Type B pancreatic cell (in vitro differentiated cells): Measurements from ENCODE around the gene MGMT. TPM values are rescaled to one million over a fixed set of nuclear protein-coding genes. Genes with fewer than 3 reads are reported as not detected.

Source experiments
- DNase-seq: peaks from one replicate; pipeline ENCODE4 v3.0.0; 2021; ENCODE audit warnings: mixed read lengths; ENCODE audit not compliant: unreplicated experiment; ENCODE audit errors: extremely low spot score
- H3K27ac Mint-ChIP-seq: 2 replicates; pipeline ENCODE4 v1.8.0; 2021; ENCODE audit warnings: mild to moderate bottlenecking, mixed read lengths
- H3K27me3 Mint-ChIP-seq: 2 replicates; pipeline ENCODE4 v1.8.0; 2021; ENCODE audit warnings: mixed read lengths
- H3K36me3 Mint-ChIP-seq: 2 replicates; pipeline ENCODE4 v1.8.0; 2021; ENCODE audit warnings: mixed read lengths
- H3K4me1 Mint-ChIP-seq: one replicate; pipeline ENCODE4 v1.8.0; 2021; ENCODE audit warnings: mixed read lengths; ENCODE audit not compliant: unreplicated experiment
- H3K4me3 Mint-ChIP-seq: 2 replicates; pipeline ENCODE4 v1.8.0; 2021; ENCODE audit warnings: mild to moderate bottlenecking, mixed read lengths
- H3K9me3 Mint-ChIP-seq: 2 replicates; pipeline ENCODE4 v1.8.0; 2021; ENCODE audit warnings: mixed read lengths
- CTCF ChIP-seq: fragments of 200-600 bp; sonication (generic); conservative IDR thresholded peaks from 2 replicates; pipeline ENCODE4 v1.5.0; 2021; ENCODE audit warnings: antibody characterized with exemption, mild to moderate bottlenecking
- total RNA-seq: library from RNA; stranded (reverse); gene quantifications from 2 replicates; pipeline ENCODE4 v1.2.1, GENCODE V29; 2021; ENCODE audit warnings: low replicate concordance

The MGMT gene
- total RNA-seq, 1 donor from 2014 or later, result 18.8 TPM

GRCh38 chr10:129518793-129519192, 51.8 kb downstream of the MGMT start:
- no peaks in the 10 kb centered on the region for H3K9me3 Mint-ChIP-seq
- H3K27me3 Mint-ChIP-seq, result no peaks in the 10 kb centered on the region
- no peaks in the 10 kb centered on the region for H3K36me3 Mint-ChIP-seq
- no peak overlapping the region for H3K4me3 Mint-ChIP-seq
- no peak for TF ChIP-seq CTCF
- H3K4me1 Mint-ChIP-seq, result no peaks in the 10 kb centered on the region
- H3K27ac Mint-ChIP-seq, result no peak overlapping the region
- no peak for DNase-seq

GRCh38 chr10:129520440-129521080, 53.5 kb downstream of the MGMT start:
- H3K27me3 Mint-ChIP-seq, result no peaks in the 10 kb centered on the region
- no peak overlapping the region for H3K27ac Mint-ChIP-seq
- DNase-seq, result no peak
- H3K4me1 Mint-ChIP-seq, result peaks cover 8% of the 10 kb centered on the region
- no peaks in the 10 kb centered on the region for H3K36me3 Mint-ChIP-seq
- no peak for TF ChIP-seq CTCF
- H3K9me3 Mint-ChIP-seq, result no peaks in the 10 kb centered on the region
- no peak overlapping the region for H3K4me3 Mint-ChIP-seq

GRCh38 chr10:129521161-129522025, 54.4 kb downstream of the MGMT start:
- Mint-ChIP-seq H3K36me3 (no peaks in the 10 kb centered on the region), H3K9me3 (no peaks in the 10 kb centered on the region), H3K27ac (no peak overlapping the region), H3K4me3 (no peak overlapping the region), H3K4me1 (peaks cover 12% of the 10 kb centered on the region), H3K27me3 (no peaks in the 10 kb centered on the region)
- no peak for DNase-seq
- TF ChIP-seq CTCF, result no peak

- H3K9me3 Mint-ChIP-seq, result no peaks in the 10 kb centered on the region
- no peak for DNase-seq
- no peak overlapping the region for H3K27ac Mint-ChIP-seq
- no peaks in the 10 kb centered on the region for H3K36me3 Mint-ChIP-seq
- no peak overlapping the region for H3K4me3 Mint-ChIP-seq
- TF ChIP-seq CTCF, result no peak
- peaks cover 12% of the 10 kb centered on the region for H3K4me1 Mint-ChIP-seq
- H3K27me3 Mint-ChIP-seq, result no peaks in the 10 kb centered on the region
Observed at GRCh38 chr10:129522041-129522585, 55.1 kb downstream of the MGMT start.

GRCh38 chr10:129523031-129523722, 56.1 kb downstream of the MGMT start:
- no peak for TF ChIP-seq CTCF
- no peak for DNase-seq
- Mint-ChIP-seq H3K36me3 (peaks cover 5% of the 10 kb centered on the region), H3K4me1 (peaks cover 12% of the 10 kb centered on the region), H3K27me3 (no peaks in the 10 kb centered on the region), H3K4me3 (no peak overlapping the region), H3K27ac (no peak overlapping the region), H3K9me3 (no peaks in the 10 kb centered on the region)
